Epithelial cell of proximal tubule (primary cell): ENCODE data around the gene RNGTT. TPM values are rescaled to one million over a fixed set of nuclear protein-coding genes. Genes with fewer than 3 reads are reported as not detected.
"Not testable (repeated sequence)": the region's sequence is repeated elsewhere in the genome, so short reads cannot be mapped to it uniquely, and the experiment has no call there.

Source experiments
- DNase-seq: peaks from one replicate; pipeline ENCODE4 v3.0.0-alpha.2; 2011; ENCODE audit warnings: low read depth
- H3K4me3 ChIP-seq: 2 replicates; pipeline ENCODE4 v1.5.1; 2011; ENCODE audit warnings: low read depth, mild to moderate bottlenecking, low read length
- total RNA-seq: library from RNA; depleted of rRNA; stranded (reverse); fragments of >200 nt; gene quantifications from 2 replicates; pipeline ENCODE4 v1.2.3, GENCODE V29; 2015
- TF ChIP-seq, protein P1 (sequence below): conservative IDR thresholded peaks from 2 replicates; pipeline ENCODE4 v1.5.1; 2012; ENCODE audit warnings: low read depth, mild to moderate bottlenecking, low read length

Gene RNGTT
- total RNA-seq, 1 donor from 2014 or later, result 17.6 TPM

DNA sequence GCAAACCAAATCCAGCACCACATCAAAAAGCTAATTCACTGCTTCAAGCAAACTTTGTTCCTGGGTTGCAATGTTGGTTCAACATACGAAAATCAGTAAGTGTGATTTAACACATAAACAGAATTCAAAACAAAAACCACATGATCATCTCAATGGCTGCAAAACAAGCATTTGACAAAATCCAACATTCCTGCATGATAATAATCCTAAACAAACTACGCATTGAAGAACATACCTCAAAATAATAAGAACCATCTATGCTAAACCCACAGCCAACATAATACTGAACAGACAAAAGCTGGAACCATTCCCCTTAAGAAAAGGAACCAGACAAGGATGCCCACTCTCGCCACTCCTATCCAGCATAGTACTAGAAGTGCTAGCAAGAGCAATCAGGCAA is 49.9 kb downstream of the RNGTT start:
- no peak for DNase-seq
- TF ChIP-seq, protein P1, sequence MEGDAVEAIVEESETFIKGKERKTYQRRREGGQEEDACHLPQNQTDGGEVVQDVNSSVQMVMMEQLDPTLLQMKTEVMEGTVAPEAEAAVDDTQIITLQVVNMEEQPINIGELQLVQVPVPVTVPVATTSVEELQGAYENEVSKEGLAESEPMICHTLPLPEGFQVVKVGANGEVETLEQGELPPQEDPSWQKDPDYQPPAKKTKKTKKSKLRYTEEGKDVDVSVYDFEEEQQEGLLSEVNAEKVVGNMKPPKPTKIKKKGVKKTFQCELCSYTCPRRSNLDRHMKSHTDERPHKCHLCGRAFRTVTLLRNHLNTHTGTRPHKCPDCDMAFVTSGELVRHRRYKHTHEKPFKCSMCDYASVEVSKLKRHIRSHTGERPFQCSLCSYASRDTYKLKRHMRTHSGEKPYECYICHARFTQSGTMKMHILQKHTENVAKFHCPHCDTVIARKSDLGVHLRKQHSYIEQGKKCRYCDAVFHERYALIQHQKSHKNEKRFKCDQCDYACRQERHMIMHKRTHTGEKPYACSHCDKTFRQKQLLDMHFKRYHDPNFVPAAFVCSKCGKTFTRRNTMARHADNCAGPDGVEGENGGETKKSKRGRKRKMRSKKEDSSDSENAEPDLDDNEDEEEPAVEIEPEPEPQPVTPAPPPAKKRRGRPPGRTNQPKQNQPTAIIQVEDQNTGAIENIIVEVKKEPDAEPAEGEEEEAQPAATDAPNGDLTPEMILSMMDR, result no peak
- H3K4me3 ChIP-seq, result no peak overlapping the region

DNA sequence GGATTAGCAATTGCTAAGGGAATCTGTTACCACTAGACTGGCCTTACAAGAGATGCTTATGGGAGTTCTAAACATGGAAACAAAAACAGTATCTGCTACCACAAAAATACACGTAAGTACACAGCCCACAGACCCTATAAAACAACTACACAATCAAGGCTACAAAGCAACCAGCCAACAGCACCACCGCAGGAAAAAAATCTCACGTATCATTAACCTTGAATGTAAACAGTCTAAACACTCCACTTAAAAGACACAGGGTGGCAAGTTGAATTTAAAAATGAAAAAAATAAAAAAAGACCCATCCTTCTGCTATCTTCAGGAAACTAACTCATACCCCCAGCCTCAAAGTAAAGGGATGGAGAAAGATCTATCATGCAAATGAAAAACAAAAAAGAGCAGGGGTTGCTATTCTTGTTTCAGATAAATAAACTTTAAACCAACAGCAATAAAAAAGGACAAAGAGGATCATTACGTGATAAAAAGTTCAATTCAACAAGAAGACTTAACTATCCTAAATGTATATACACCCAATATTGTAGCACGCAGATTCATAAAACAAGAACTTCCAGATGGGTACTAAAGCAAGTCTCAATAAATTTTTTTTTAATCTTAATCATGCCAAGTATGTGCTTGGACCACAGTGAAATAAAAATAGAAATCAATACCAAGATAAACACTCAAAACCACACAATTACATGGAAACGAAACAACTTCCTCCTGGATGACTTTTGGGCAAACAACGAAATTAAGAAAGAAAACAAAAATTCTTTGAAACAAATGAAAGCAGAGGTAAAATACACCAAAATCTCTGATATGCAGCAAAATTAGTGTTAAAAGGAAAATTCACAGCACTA is 52.3 kb downstream of the RNGTT start:
- DNase-seq, result no peak
- TF ChIP-seq, protein P1, result no peak
- no peak overlapping the region for H3K4me3 ChIP-seq

DNA sequence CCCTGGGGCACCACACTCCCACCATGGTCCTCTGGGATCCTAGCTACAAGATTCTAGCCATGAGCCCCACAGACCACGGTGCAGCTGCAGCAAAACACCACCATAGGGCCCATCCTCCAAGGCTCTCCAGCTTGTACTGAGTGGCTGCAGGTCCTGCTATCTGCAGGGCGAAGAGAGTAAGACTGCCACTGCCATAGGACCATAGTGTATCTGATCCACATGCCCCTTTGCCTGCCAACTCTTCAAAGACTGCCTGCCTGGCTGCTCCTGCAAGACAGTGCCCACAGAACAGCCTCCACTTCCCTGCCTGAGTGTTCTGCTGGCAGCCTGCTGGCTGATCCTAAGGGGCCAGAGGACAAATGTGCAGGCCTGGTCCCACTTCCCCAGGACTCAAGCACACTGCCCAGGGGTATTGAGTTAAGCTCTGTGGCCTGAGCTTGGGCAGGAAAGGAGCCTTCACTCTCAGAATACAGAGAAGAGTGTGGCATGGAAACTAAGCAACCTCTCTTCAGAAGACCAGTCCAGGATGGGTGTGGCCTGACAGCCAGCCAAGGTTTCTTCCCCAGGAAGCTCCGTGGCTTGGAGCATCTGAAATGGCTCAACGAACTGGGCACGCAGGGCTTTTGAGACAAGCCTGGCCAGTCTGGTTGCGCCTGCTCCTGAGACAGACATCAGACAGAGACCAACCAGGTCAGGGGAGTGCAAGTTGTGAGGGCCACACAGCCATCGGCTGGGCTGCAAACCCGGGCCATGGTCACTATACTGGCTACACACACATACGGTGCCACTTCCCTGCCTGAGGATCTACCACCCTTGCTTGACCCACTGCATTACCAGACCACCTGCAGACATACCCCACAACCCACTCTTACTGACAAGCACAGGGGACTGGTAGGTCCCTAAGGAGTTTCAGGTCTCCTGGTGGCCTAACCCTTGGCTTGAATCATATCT is 54.5 kb downstream of the RNGTT start:
- H3K4me3 ChIP-seq, result no peak overlapping the region
- no peak for DNase-seq
- TF ChIP-seq, protein P1, result no peak

DNA sequence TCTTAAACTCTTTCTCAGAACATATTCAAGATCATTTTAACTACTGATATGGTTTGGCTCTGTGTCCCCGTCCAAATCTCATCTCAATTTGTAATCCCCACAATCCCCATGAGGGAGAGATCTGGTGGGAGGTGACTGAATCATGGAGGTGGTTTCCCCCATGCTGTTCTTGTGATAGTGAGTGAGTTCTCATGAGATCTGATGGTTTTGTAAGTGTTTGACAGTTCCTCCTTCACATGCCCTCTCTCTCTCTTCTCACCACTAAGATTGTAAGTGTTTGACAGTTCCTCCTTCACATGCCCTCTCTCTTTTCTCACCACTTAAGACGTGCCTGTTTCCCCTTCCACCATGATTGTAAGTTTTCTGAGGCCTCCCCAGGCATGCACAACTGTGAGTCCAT is 56.3 kb downstream of the RNGTT start:
- not testable (repeated sequence) for DNase-seq, H3K4me3 ChIP-seq

DNA sequence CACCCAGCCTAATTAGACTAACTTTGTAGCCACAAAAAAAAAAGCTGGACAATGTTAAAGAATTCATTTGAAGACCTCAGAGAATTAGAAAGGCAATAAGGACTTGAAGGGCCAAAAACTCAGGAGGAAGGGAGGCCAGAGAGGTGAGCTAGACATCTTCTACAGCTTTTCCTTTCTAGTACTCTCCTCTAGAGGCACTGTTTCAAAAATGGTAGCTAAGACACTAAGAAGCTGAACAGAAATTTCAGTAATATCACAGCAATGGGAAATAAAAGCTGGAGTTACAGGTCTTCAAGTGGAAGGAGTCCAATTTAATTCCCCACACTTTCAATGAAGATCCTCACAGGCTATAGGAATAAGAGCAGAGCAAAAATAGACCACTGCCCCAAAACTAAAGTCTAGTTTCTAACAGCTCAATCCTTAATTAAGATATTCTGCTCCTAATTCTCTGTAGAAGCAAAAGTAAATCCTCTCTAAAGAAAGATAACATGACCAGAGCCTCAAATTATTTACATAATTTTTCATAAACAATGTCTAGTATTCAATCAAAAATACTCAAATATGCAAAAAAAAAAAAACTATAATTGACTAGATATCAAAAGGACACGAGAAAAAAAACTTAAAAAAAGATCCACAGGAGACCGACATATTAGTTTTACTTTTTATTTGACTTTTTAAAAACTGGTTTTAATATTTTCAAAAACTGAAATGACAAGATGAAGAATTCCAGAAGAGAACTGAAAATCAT is 63.7 kb downstream of the RNGTT start:
- TF ChIP-seq, protein P1, result peak; percentile 38
- H3K4me3 ChIP-seq, result no peak overlapping the region
- DNase-seq, result no peak

DNA sequence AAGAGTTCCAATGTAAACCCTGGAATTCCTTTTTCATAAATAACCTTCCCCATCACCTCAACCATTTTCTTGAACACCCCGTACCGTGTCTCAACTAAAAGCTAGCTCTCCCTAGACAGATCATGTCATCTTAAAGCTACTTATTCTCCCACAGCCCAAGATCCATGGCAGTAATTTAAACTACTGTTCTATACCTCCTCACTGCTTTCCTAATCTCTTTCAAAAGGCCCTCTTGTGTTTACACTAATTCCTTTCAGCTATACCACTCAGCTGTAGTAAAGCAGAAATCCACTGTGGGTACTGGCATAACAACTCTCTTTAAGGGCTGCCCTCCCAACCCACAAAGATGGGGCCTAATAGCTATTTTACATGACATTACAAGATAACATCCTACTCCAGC is 67.5 kb downstream of the RNGTT start:
- DNase-seq, result no peak
- TF ChIP-seq, protein P1, result no peak
- H3K4me3 ChIP-seq, result no peak overlapping the region
